ENCODE measurements around the gene EXPH5. TPM values are rescaled to one million over a fixed set of nuclear protein-coding genes. Genes with fewer than 3 reads are reported as not detected.

The EXPH5 gene
- total and polyA plus RNA-seq, 2 donors (not counting 1 experiment from before 2014, with no cell fraction given): 0.12 to 0.37 TPM

DNA sequence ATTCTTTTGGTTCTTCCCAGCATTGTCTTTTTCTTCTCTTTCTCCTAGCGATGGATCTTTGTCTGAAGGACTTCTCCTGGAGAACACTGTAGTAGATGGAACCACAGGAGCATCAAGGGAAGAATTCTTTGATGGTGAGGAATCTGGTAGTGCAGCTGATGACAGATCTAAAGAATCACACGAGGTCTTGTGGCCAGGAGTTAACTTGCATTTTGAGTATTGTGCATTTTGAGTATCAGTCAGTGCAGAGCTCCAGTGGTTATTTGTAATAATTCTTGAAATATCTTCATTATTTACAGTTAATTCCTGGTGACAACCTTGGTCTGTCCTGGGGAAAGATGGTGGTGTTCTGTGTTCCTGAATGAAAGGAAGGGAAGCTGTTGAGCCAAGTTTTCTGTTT is 80.9 kb downstream of the EXPH5 start:
- no peaks in the 10 kb centered on the region for H3K4me1 Mint-ChIP-seq
- no peaks in the 10 kb centered on the region for H4K20me1 ChIP-seq (ENCODE audit: control insufficient read depth, insufficient read depth, low read length, poor library complexity, severe bottlenecking)
- TF ChIP-seq, protein P1, sequence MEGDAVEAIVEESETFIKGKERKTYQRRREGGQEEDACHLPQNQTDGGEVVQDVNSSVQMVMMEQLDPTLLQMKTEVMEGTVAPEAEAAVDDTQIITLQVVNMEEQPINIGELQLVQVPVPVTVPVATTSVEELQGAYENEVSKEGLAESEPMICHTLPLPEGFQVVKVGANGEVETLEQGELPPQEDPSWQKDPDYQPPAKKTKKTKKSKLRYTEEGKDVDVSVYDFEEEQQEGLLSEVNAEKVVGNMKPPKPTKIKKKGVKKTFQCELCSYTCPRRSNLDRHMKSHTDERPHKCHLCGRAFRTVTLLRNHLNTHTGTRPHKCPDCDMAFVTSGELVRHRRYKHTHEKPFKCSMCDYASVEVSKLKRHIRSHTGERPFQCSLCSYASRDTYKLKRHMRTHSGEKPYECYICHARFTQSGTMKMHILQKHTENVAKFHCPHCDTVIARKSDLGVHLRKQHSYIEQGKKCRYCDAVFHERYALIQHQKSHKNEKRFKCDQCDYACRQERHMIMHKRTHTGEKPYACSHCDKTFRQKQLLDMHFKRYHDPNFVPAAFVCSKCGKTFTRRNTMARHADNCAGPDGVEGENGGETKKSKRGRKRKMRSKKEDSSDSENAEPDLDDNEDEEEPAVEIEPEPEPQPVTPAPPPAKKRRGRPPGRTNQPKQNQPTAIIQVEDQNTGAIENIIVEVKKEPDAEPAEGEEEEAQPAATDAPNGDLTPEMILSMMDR (IDR thresholded peaks at IDR 0.05): no peak
- TF ChIP-seq EZH2 (IDR thresholded peaks at IDR 0.05; ENCODE audit: borderline replicate concordance, insufficient read depth, low read depth, low read length, poor library complexity, severe bottlenecking): no peak
- no peaks in the 10 kb centered on the region for H3K4me1 ChIP-seq (ENCODE audit: control insufficient read depth in 2 of 2, insufficient read depth in 2 of 2, low read length in 2 of 2)
- intact Hi-C loops (cut with micrococcal nuclease): no loop called here
- no peaks in the 10 kb centered on the region for H3K79me2 ChIP-seq (ENCODE audit: control insufficient read depth, insufficient read depth, low read length)
- H3K27me3 ChIP-seq (replicated peaks in 1 of 4; ENCODE audit: control extremely low read depth in 1 of 4, control insufficient read depth in 3 of 4, insufficient read depth in 4 of 4, low read length in 3 of 4): peaks cover 0 to 5% (median 0%) of the 10 kb centered on the region in 4 experiments
- H3K27ac Mint-ChIP-seq: no peak overlapping the region
- H3K36me3 ChIP-seq (replicated peaks in 1 of 2; ENCODE audit: control extremely low read depth in 1 of 2, control insufficient read depth in 1 of 2, extremely low read depth in 1 of 2, insufficient read depth in 2 of 2, low read length in 1 of 2): no peaks in the 10 kb centered on the region
- ATAC-seq (ENCODE audit: low read depth) (no peak), DNase-seq (no peak)
- H3K9me3 Mint-ChIP-seq (ENCODE audit: insufficient read depth): peaks cover 2% of the 10 kb centered on the region
- H3K9ac ChIP-seq (ENCODE audit: low read length): no peak overlapping the region
- no peaks in the 10 kb centered on the region for H3K9me3 ChIP-seq (ENCODE audit: control extremely low read depth in 1 of 3, control insufficient read depth in 2 of 3, insufficient read depth in 1 of 3, low read length in 2 of 3)
- WGBS (ENCODE audit: insufficient coverage): no CpG with 5 or more reads among the region's 2 CpGs
- H2AFZ ChIP-seq (ENCODE audit: insufficient read depth, low read depth, low read length, poor library complexity, severe bottlenecking): no peak overlapping the region
- H3K27ac ChIP-seq (ENCODE audit: low read length in 2 of 2): no peak overlapping the region
- H3K27me3 Mint-ChIP-seq: peaks cover 18% of the 10 kb centered on the region
- H3K4me2 ChIP-seq (replicated peaks; ENCODE audit: low read depth, low read length, poor library complexity, severe bottlenecking): no peak overlapping the region
- no peak overlapping the region for H3K4me3 Mint-ChIP-seq
- no peak overlapping the region for H3K4me3 ChIP-seq (ENCODE audit: control extremely low read depth in 1 of 5, extremely low read depth in 1 of 5, insufficient read depth in 1 of 5, low read depth in 2 of 5, low read length in 4 of 5)
- ChIA-PET POLR2A (no interaction called here), CTCF (no interaction called here)

DNA sequence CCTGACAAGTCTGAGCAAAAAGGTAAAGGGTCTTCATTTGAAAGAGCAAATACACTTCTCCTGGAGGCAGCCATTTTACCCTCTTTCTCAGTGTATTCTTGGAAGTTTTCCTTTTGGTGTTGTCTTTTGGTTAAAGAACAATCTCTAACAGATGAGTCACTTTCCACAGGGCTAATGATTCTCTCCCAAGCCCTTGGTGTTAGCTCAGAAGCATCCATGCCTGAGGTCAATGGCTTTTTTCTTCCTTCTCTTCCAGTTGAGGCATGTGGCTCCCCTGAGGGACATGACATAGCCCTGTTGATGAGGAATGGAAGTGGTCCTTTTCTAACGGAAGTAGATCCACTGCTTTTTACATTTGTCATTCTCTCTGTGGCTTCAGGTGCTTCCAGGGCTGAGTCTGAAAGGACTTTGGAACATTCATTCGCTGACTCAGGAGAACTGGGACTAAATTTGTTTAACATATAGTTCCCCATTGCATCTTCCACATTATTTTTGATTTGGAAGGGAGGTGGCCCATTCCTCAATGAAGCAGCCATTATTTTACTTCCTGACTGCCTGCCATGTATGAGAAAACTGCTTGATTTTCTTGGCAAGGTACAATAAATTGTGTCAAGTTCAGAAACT is 81.6 kb downstream of the EXPH5 start:
- DNase-seq (no peak), ATAC-seq (ENCODE audit: low read depth) (no peak)
- Mint-ChIP-seq H3K9me3 (ENCODE audit: insufficient read depth) (peaks cover 2% of the 10 kb centered on the region), H3K27ac (no peak overlapping the region), H3K4me3 (no peak overlapping the region), H3K4me1 (no peaks in the 10 kb centered on the region), H3K27me3 (peaks cover 24% of the 10 kb centered on the region)
- Histone ChIP-seq H3K4me1 (ENCODE audit: control insufficient read depth in 2 of 2, insufficient read depth in 2 of 2, low read length in 2 of 2) (no peaks in the 10 kb centered on the region), H3K9ac (ENCODE audit: low read length) (no peak overlapping the region), H3K27me3 (replicated peaks in 1 of 4; ENCODE audit: control extremely low read depth in 1 of 4, control insufficient read depth in 3 of 4, insufficient read depth in 4 of 4, low read length in 3 of 4) (peaks cover 0 to 5% (median 0%) of the 10 kb centered on the region in 4 experiments), H2AFZ (ENCODE audit: insufficient read depth, low read depth, low read length, poor library complexity, severe bottlenecking) (no peak overlapping the region), H3K79me2 (ENCODE audit: control insufficient read depth, insufficient read depth, low read length) (no peaks in the 10 kb centered on the region), H3K4me3 (ENCODE audit: control extremely low read depth in 1 of 5, extremely low read depth in 1 of 5, insufficient read depth in 1 of 5, low read depth in 2 of 5, low read length in 4 of 5) (no peak overlapping the region), H4K20me1 (ENCODE audit: control insufficient read depth, insufficient read depth, low read length, poor library complexity, severe bottlenecking) (no peaks in the 10 kb centered on the region), H3K27ac (ENCODE audit: low read length in 2 of 2) (no peak overlapping the region), H3K36me3 (replicated peaks in 1 of 2; ENCODE audit: control extremely low read depth in 1 of 2, control insufficient read depth in 1 of 2, extremely low read depth in 1 of 2, insufficient read depth in 2 of 2, low read length in 1 of 2) (no peaks in the 10 kb centered on the region), H3K9me3 (ENCODE audit: control extremely low read depth in 1 of 3, control insufficient read depth in 2 of 3, insufficient read depth in 1 of 3, low read length in 2 of 3) (no peaks in the 10 kb centered on the region), H3K4me2 (replicated peaks; ENCODE audit: low read depth, low read length, poor library complexity, severe bottlenecking) (no peak overlapping the region)
- POLR2A ChIA-PET: no interaction called here
- no peak for TF ChIP-seq EZH2 (IDR thresholded peaks at IDR 0.05; ENCODE audit: borderline replicate concordance, insufficient read depth, low read depth, low read length, poor library complexity, severe bottlenecking)
- TF ChIP-seq, protein P1 (IDR thresholded peaks at IDR 0.05): no peak
- CTCF ChIA-PET: no interaction called here
- 100% methylated on average over 1 of the region's 2 CpGs for WGBS (ENCODE audit: insufficient coverage)
- intact Hi-C loops (cut with micrococcal nuclease): no loop called here
